Tibial artery (tissue), 4 donors: Measurements from ENCODE around the gene MAP2K5.

Experiments used
- DNase-seq, 2 donors: peaks; one replicate each; pipeline ENCODE4 v3.0.0-alpha.2; 2019
- H3K27ac ChIP-seq, 2 donors: fragments of 200-600 bp; sonication (generic) in 1 of 2; 1 replicate in 1 of 2; 2 replicates in 1 of 2; pipeline ENCODE4 v1.5.1; 2018 to 2019; ENCODE audit warnings: mild to moderate bottlenecking in 1 of 2
- H3K27me3 ChIP-seq, 2 donors: fragments of 200-600 bp; sonication (generic) in 1 of 2; one replicate each; pipeline versions ENCODE4 v1.5.1 to v1.6.0; 2016 to 2019
- H3K36me3 ChIP-seq, 3 donors: fragments of 200-600 bp; sonication (generic) in 2 of 3; one replicate each; pipeline ENCODE4 v1.5.1; 2016 to 2019; ENCODE audit warnings: mild to moderate bottlenecking in 2 of 3
- H3K4me1 ChIP-seq, 4 donors: fragments of 200-600 bp; sonication (generic) in 2 of 4; 1 replicate in 3 of 4; 2 replicates in 1 of 4; pipeline ENCODE4 v1.5.1; 2016 to 2019
- H3K4me3 ChIP-seq, 2 donors: fragments of 200-600 bp; sonication (generic) in 1 of 2; 1 replicate in 1 of 2; 2 replicates in 1 of 2; pipeline ENCODE4 v1.5.1; 2018 to 2019; ENCODE audit warnings: mild to moderate bottlenecking in 2 of 2
- H3K9me3 ChIP-seq, 3 donors: fragments of 200-600 bp; sonication (generic) in 1 of 3; one replicate each; pipeline ENCODE4 v1.5.1; 2016 to 2019
- CTCF ChIP-seq, 2 experiments: fragments of 200-600 bp in 1 of 2; fragments of 450-650 bp in 1 of 2; IDR thresholded peaks; one replicate each; pipeline ENCODE4 v1.5.1; 2017 to 2019; ENCODE audit warnings: antibody characterized with exemption in 2 of 2, mild to moderate bottlenecking in 1 of 2, moderate library complexity in 1 of 2
- intact Hi-C: fragments of 100-400 bp; cut with DNase I; formaldehyde crosslinking; loops from one replicate; pipeline ENCODE4 v1.15.0; 2023; ENCODE audit warnings: low total_unique reads

MAP2K5 gene

DNA sequence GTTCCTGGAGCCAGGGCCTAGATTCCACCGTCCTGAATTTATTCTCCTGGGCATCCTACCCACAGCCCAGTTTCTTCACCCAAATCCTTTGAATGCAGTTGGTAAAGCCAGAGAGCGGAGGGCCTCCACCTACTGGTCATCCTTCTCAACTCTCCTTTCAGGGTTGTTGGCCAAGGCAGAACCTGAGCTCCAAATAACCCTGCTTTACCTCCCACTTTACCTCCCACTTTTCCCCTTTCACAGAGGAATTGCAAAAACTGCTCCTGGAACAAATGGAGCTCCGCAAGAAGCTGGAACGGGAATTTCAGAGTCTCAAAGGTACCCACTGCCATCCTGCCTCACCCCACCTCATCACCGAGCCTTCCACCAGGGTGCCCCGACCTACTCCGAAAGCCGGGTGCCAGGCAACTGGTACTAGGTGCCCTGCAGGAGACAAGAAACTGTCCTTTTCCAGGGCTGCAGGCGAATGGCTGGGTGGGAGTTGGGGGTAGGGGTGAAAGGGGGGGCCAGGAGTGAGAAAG is 289.6 kb downstream of the MAP2K5 start:
- no peaks in the 10 kb centered on the region for H3K9me3 ChIP-seq
- no peak for TF ChIP-seq CTCF (IDR thresholded peaks at IDR 0.05)
- no peak overlapping the region for H3K27ac ChIP-seq
- DNase-seq, result peak in 1 of 2 donors; percentile 34
- intact Hi-C loops, result loop anchor here (10.0 kb wide), 1 partner anchor 287 kb away; the partner anchor contains the start of gene MAP2K5
- peaks cover 9 to 89% of the 10 kb centered on the region in 2 donors for H3K27me3 ChIP-seq
- H3K4me3 ChIP-seq, result no peak overlapping the region
- no peaks in the 10 kb centered on the region for H3K36me3 ChIP-seq
- H3K4me1 ChIP-seq, result peaks cover 0 to 72% (median 63%) of the 10 kb centered on the region in 4 donors

- Histone ChIP-seq H3K4me3 (peak overlapping the region in 1 of 2 donors; percentile 37), H3K36me3 (no peaks in the 10 kb centered on the region), H3K27me3 (peaks cover 5 to 79% of the 10 kb centered on the region in 2 donors), H3K27ac (no peak overlapping the region), H3K9me3 (no peaks in the 10 kb centered on the region), H3K4me1 (peaks cover 0 to 62% (median 53%) of the 10 kb centered on the region in 4 donors)
- no peak for TF ChIP-seq CTCF (IDR thresholded peaks at IDR 0.05)
- intact Hi-C loops, result loop anchor here (10.0 kb wide), 1 partner anchor 288 kb away; the partner anchor contains the start of gene MAP2K5
- DNase-seq, result peak in 1 of 2 donors; percentile 53
Measured at GRCh38 chr15:67832897-67833709, 290.6 kb downstream of the MAP2K5 start.

DNA sequence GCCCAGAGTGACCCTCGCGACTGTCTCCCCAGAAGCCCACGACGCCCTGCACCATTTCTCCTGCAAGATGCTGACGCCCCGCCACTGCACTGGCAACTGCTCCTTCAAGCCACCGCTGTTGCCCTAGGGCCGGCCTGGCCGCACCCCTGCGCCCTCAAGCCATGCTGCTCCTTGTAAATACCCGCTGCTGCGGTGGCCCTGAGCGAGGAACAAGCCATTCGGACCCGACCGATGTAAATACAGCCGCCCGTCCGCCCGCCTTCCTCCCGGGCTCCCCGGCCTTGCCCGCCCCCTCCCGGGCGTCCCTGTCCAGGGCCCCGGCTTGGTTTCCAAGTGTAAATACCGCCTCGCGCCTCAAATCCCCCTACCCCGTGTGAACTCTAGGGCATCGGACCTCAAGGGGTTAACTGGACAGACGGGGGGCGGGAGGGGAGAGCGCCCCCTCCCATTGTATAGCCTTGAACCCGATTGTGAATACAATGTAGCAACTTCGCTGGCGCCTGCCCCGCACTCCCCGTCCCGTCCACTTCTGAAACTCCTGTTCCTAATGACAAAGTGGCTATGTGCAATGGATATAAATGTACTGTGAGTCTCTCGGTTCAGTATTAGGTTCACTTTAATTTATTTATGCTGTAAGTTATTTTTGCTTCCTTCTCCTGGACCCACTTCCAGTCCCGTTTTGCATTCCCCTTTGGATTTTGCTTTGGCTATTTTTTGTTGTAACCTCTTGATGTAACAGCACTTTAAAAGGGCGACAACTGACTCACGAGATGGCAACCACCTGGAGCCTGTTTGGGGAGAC is 291.4 kb downstream of the MAP2K5 start:
- no peaks in the 10 kb centered on the region for H3K9me3 ChIP-seq
- H3K27ac ChIP-seq, result no peak overlapping the region
- peaks cover 2 to 71% of the 10 kb centered on the region in 2 donors for H3K27me3 ChIP-seq
- H3K4me3 ChIP-seq, result peak overlapping the region in 1 of 2 donors; percentile 37
- intact Hi-C loops, result loop anchor here (10.0 kb wide), 1 partner anchor 289 kb away; the partner anchor contains the start of gene MAP2K5
- H3K36me3 ChIP-seq, result no peaks in the 10 kb centered on the region
- peak in 1 of 2 experiments; percentile 25 for TF ChIP-seq CTCF (IDR thresholded peaks at IDR 0.05)
- peaks cover 0 to 61% (median 50%) of the 10 kb centered on the region in 4 donors for H3K4me1 ChIP-seq
- DNase-seq, result peak in 1 of 2 donors; percentile 71

DNA sequence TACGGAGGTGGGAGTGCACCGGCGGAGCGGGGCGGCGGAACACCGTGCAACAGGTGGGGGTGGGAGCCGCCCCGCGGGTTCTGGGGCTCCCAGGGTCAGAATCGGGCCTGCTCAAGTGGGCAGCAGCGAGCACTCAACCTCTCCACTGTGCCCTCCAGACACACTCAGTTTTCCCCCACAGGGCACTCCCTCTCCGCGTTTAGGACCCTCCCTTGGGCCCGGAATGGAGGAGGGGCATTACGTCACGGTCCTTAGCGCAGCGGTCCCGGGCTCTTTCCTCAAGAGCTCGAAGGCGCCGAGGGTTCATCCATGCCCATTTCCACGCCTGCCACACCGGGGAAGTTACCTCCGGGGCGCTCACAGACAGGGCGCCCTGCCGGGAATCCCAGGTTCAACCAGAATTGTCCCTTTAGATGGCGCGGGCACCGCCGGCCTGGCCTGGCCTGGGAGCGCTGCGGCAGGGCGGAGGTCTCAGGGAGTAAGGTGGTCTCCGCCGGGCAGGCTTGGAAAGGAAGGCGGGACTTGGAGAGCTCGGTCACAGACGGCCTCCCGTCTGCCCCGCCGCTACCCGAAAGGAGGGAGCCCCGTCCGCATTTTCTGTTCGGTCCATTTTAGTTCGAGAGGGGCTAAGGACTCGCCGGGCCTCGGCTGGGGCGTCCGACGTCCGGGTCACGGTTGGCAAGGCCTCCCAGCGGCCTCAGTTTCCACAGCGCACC is 292.2 kb downstream of the MAP2K5 start:
- Histone ChIP-seq H3K4me3 (peak overlapping the region; percentile 30 to 37), H3K27me3 (peaks cover 0 to 62% of the 10 kb centered on the region in 2 donors), H3K36me3 (no peaks in the 10 kb centered on the region), H3K4me1 (peaks cover 0 to 59% (median 47%) of the 10 kb centered on the region in 4 donors), H3K9me3 (no peaks in the 10 kb centered on the region), H3K27ac (no peak overlapping the region)
- TF ChIP-seq CTCF (IDR thresholded peaks at IDR 0.05), result no peak
- intact Hi-C loops, result loop anchor here (5.0 to 10.0 kb wide), 2 partner anchors 290 to 312 kb away; partner anchors contain the start of genes C15orf61 and MAP2K5
- peak in 1 of 2 donors; percentile 62 for DNase-seq
